Progenitor cell of endocrine pancreas (in vitro differentiated cells): ENCODE measurements around the gene SUMO3. TPM values are rescaled to one million over a fixed set of nuclear protein-coding genes. Genes with fewer than 3 reads are reported as not detected.

ENCODE experiments used
- DNase-seq: peaks from one replicate; pipeline ENCODE4 v3.0.0; 2021; ENCODE audit warnings: low spot score; ENCODE audit not compliant: unreplicated experiment
- H3K27ac Mint-ChIP-seq: 2 replicates; pipeline ENCODE4 v1.8.0; 2021; ENCODE audit warnings: mild to moderate bottlenecking, moderate library complexity, mixed read lengths
- H3K27me3 Mint-ChIP-seq: 2 replicates; pipeline ENCODE4 v1.8.0; 2021; ENCODE audit warnings: mixed read lengths
- H3K36me3 Mint-ChIP-seq: 2 replicates; pipeline ENCODE4 v1.8.0; 2022; ENCODE audit warnings: mixed read lengths; ENCODE audit not compliant: insufficient read depth
- H3K4me1 Mint-ChIP-seq: 2 replicates; pipeline ENCODE4 v1.8.0; 2021; ENCODE audit warnings: low read depth, mixed read lengths
- H3K4me3 Mint-ChIP-seq: 2 replicates; pipeline ENCODE4 v1.8.0; 2021; ENCODE audit warnings: low read depth, mild to moderate bottlenecking, moderate library complexity, mixed read lengths
- H3K9me3 Mint-ChIP-seq: 2 replicates; pipeline ENCODE4 v1.8.0; 2021; ENCODE audit warnings: low read depth, mixed read lengths
- CTCF ChIP-seq: fragments of 200-600 bp; sonication (generic); IDR thresholded peaks from one replicate; pipeline ENCODE4 v1.5.0; 2021; ENCODE audit warnings: antibody characterized with exemption, mild to moderate bottlenecking; ENCODE audit not compliant: unreplicated experiment
- total RNA-seq: library from RNA; stranded (reverse); gene quantifications from 2 replicates; pipeline ENCODE4 v1.2.1, GENCODE V29; 2021

The SUMO3 gene
- total RNA-seq, 1 donor from 2014 or later: 65.0 TPM

- H3K4me1 Mint-ChIP-seq: peaks cover 6% of the 10 kb centered on the region
- peaks cover 21% of the 10 kb centered on the region for H3K27me3 Mint-ChIP-seq
- H3K36me3 Mint-ChIP-seq: peaks cover 9% of the 10 kb centered on the region
- no peak overlapping the region for H3K27ac Mint-ChIP-seq
- peak overlapping the region; percentile 48 for H3K4me3 Mint-ChIP-seq
- TF ChIP-seq CTCF: peak; percentile 54
- no peaks in the 10 kb centered on the region for H3K9me3 Mint-ChIP-seq
- DNase-seq: peak; percentile 44
These were observed 27.8 kb upstream of the SUMO3 start for GRCh38 chr21:44845418-44846223.

GRCh38 chr21:44844256-44844655 lies 26.4 kb upstream of the SUMO3 start:
- TF ChIP-seq CTCF: no peak
- Mint-ChIP-seq H3K4me1 (peaks cover 6% of the 10 kb centered on the region), H3K4me3 (no peak overlapping the region), H3K27ac (no peak overlapping the region), H3K9me3 (no peaks in the 10 kb centered on the region), H3K27me3 (peaks cover 21% of the 10 kb centered on the region), H3K36me3 (peaks cover 3% of the 10 kb centered on the region)
- no peak for DNase-seq

- Mint-ChIP-seq H3K27me3 (peaks cover 21% of the 10 kb centered on the region), H3K4me3 (no peak overlapping the region), H3K9me3 (no peaks in the 10 kb centered on the region), H3K27ac (no peak overlapping the region), H3K4me1 (peaks cover 6% of the 10 kb centered on the region), H3K36me3 (no peaks in the 10 kb centered on the region)
- no peak for TF ChIP-seq CTCF
- DNase-seq: no peak
These were observed 25.0 kb upstream of the SUMO3 start for GRCh38 chr21:44842721-44843445.

- Mint-ChIP-seq H3K27me3 (peaks cover 21% of the 10 kb centered on the region), H3K27ac (no peak overlapping the region), H3K4me1 (peaks cover 6% of the 10 kb centered on the region), H3K4me3 (no peak overlapping the region), H3K9me3 (no peaks in the 10 kb centered on the region), H3K36me3 (no peaks in the 10 kb centered on the region)
- TF ChIP-seq CTCF: no peak
- no peak for DNase-seq
These were observed 24.2 kb upstream of the SUMO3 start for GRCh38 chr21:44842087-44842486.

- no peak for TF ChIP-seq CTCF
- Mint-ChIP-seq H3K9me3 (no peaks in the 10 kb centered on the region), H3K4me3 (no peak overlapping the region)
These were observed 22.9 kb upstream of the SUMO3 start for GRCh38 chr21:44840771-44841170.

More at GRCh38 chr21:44840771-44841170, 22.9 kb upstream of the SUMO3 start:
- Mint-ChIP-seq H3K27me3 (peaks cover 21% of the 10 kb centered on the region), H3K36me3 (no peaks in the 10 kb centered on the region), H3K27ac (no peak overlapping the region), H3K4me1 (no peaks in the 10 kb centered on the region)
- DNase-seq: no peak
